Adrenal gland (tissue), 12 donors: Measurements from ENCODE around the gene ZNF366. TPM values are rescaled to one million over a fixed set of nuclear protein-coding genes. Genes with fewer than 3 reads are reported as not detected.
A peak's percentile ranks its signal among the peaks of the same experiment; 100 is the strongest.

Experiments used
- DNase-seq, 7 donors: peaks; one replicate each; pipeline ENCODE4 v3.0.0-alpha.2; 2019 to 2020
- H3K27ac ChIP-seq, 5 donors: fragments of 200-600 bp; sonication (generic) in 4 of 5; 1 replicate in 3 of 5; 2 replicates in 2 of 5; pipeline versions ENCODE4 v1.5.1 to v1.8.0; 2016 to 2020; ENCODE audit warnings: mild to moderate bottlenecking in 1 of 5
- H3K27me3 ChIP-seq: fragments of 200-600 bp; 2 replicates; pipeline ENCODE4 v1.8.0; 2021
- H3K36me3 ChIP-seq, 2 donors: fragments of 200-600 bp; replicated peaks in 1 of 2; 1 replicate in 1 of 2; 2 replicates in 1 of 2; pipeline versions ENCODE4 v1.5.1 to v1.8.0; 2018 to 2022
- H3K4me1 ChIP-seq, 2 donors: fragments of 200-600 bp; replicated peaks in 1 of 2; 1 replicate in 1 of 2; 2 replicates in 1 of 2; pipeline versions ENCODE4 v1.5.1 to v1.8.0; 2018 to 2021
- H3K4me3 ChIP-seq, 4 donors: fragments of 200-600 bp; sonication (generic) in 3 of 4; one replicate each; pipeline ENCODE4 v1.5.1; 2016 to 2018
- H3K9me3 ChIP-seq, 3 donors: fragments of 200-600 bp; sonication (generic) in 1 of 3; replicated peaks in 1 of 3; 1 replicate in 2 of 3; 2 replicates in 1 of 3; pipeline versions ENCODE4 v1.5.1 to v1.8.0; 2016 to 2021
- POLR2A ChIP-seq, 2 donors: fragments of 450-650 bp; IDR thresholded peaks; one replicate each; pipeline ENCODE4 v1.6.1; 2017; ENCODE audit warnings: antibody characterized with exemption in 2 of 2, mild to moderate bottlenecking in 2 of 2, moderate library complexity in 1 of 2
- WGBS, 4 donors: extraction: QIAGEN DNeasy Blood & Tissue Kit in 2 of 4; methylation state at CpG; one replicate each; pipeline versions ENCODE4 v1.1.5 to v1.1.7; 2013 to 2017; 5-methylcytosine and 5-hydroxymethylcytosine counted together
- intact Hi-C, 2 donors: fragments of 100-400 bp; cut with DNase I; formaldehyde crosslinking; loops; one replicate each; pipeline versions ENCODE4 v1.14.1 to v1.15.0; 2022 to 2023
- polyA plus RNA-seq, 3 donors: library from polyadenylated mRNA; stranded (reverse); fragments of 200-250 nt in 2 of 3; fragments of 350-450 nt in 1 of 3; fragmentation: Illumina TruSeq in 1 of 3; extraction: RNeasy Lipid Tissue Mini Kit (QIAGEN cat#74804) in 1 of 3; gene quantifications; one replicate each; pipeline ENCODE4 v1.2.3, GENCODE V29; 2013 to 2014
- total RNA-seq, 9 donors: library from RNA; depleted of rRNA in 4 of 9; stranded (reverse); fragments of >200 nt in 4 of 9; fragments of 120-200 nt in 1 of 9; fragmentation: NEBNext Ultra II Directional in 1 of 9; extraction: Animal tissue kit (Norgen Biotek cat#: 25700) in 1 of 9; gene quantifications; one replicate each; pipeline versions ENCODE4 v1.1.0 to v1.2.4, GENCODE V29; 2013 to 2023
- TF ChIP-seq, protein P1 (sequence below), 6 experiments: fragments of 450-650 bp in 4 of 6; fragments of 200-600 bp in 2 of 6; sonication (generic) in 1 of 6; IDR thresholded peaks; 1 replicate in 5 of 6; 2 replicates in 1 of 6; pipeline versions ENCODE4 v1.5.1 to v1.8.0; 2016 to 2021; ENCODE audit warnings: antibody characterized with exemption in 6 of 6, mild to moderate bottlenecking in 2 of 6, moderate library complexity in 1 of 6
- donor health status: healthy with polysubstance abuse.
- donor health status: Bipolar disorder and iron deficiency.
- donor health status: DM: yes; HTN: yes; CAD: no.
- donor health status: DM: no; HTN: no; CAD: no.
- donor health status: DM: no; HTN: no; CAD: no.
- donor health status: DM: yes; HTN: yes; CAD: no.

ZNF366 gene
- total and polyA plus RNA-seq, 12 donors = 0.24 to 5.3 (median 2.6) TPM

DNA sequence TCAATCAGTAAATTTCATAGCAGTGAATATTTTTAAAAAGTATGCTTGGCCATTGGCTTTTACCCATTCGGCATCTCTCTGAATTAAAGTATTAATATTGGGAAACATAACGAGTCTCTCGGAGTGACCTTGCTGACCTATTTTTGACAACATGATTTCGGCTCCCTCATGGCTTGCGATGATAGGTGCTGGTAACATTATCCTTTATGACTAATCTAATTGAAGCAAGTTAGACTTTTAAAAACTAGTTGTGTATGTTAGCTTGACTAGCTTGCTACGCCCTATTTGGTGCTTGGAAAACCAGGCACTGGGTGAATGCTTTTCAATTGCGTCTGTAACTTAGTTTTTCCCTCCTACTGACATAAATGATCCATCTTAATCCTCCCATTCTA is 1.1 kb downstream of the ZNF366 start:
- Histone ChIP-seq H3K9me3 (no peaks in the 10 kb centered on the region), H3K36me3 (no peaks in the 10 kb centered on the region), H3K27me3 (no peaks in the 10 kb centered on the region), H3K27ac (peak overlapping the region in 2 of 5 donors; percentile 7 to 56), H3K4me1 (peaks cover 0 to 10% of the 10 kb centered on the region in 2 donors), H3K4me3 (peak overlapping the region in 1 of 4 donors; percentile 13)
- no peak for DNase-seq
- 60 to 86% (median 78%) methylated on average over 7 of the region's 7 CpGs for WGBS, 4 donors
- TF ChIP-seq POLR2A (IDR thresholded peaks at IDR 0.05) = no peak
- TF ChIP-seq, protein P1, sequence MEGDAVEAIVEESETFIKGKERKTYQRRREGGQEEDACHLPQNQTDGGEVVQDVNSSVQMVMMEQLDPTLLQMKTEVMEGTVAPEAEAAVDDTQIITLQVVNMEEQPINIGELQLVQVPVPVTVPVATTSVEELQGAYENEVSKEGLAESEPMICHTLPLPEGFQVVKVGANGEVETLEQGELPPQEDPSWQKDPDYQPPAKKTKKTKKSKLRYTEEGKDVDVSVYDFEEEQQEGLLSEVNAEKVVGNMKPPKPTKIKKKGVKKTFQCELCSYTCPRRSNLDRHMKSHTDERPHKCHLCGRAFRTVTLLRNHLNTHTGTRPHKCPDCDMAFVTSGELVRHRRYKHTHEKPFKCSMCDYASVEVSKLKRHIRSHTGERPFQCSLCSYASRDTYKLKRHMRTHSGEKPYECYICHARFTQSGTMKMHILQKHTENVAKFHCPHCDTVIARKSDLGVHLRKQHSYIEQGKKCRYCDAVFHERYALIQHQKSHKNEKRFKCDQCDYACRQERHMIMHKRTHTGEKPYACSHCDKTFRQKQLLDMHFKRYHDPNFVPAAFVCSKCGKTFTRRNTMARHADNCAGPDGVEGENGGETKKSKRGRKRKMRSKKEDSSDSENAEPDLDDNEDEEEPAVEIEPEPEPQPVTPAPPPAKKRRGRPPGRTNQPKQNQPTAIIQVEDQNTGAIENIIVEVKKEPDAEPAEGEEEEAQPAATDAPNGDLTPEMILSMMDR (IDR thresholded peaks at IDR 0.05) = no peak
- intact Hi-C loops = no loop called here

DNA sequence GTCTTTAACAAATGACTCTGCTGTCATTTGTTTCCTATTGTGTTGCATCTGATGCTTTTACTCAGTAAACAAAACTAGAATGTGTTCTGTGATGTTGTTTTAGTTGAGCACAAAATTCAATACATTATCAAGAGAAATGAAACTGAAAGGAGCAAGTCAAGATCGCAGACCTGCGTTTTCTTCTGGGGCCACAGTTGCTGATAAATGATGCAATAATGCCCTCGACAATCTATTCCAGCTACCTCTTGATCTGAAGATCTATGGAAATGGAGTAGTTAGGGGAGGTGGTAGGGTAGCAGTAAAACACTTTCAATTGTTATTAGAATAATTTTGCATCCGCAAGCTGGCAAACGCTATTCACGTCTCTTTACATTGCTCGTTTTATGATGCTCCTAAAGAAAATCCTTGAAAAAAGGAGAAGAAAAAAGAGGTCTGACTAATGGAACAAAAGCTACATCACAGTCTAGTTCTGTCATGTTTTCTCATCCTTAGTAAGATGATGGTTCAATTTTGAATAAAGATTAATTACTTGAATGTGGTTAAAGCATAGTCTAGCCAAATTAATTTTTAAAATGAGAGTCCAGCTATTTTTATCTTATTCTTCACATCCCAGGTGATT is 1.6 kb downstream of the ZNF366 start:
- 63 to 74% (median 69%) methylated on average over 7 of the region's 7 CpGs for WGBS, 4 donors

GRCh38 chr5:72505016-72505415 is 2.2 kb downstream of the ZNF366 start:
- Histone ChIP-seq H3K9me3 (no peaks in the 10 kb centered on the region), H3K36me3 (no peaks in the 10 kb centered on the region), H3K4me1 (peaks cover 0 to 10% of the 10 kb centered on the region in 2 donors), H3K27ac (peak overlapping the region in 3 of 5 donors; percentile 7 to 56 (median 17)), H3K27me3 (no peaks in the 10 kb centered on the region), H3K4me3 (peak overlapping the region in 1 of 4 donors; percentile 10)
- DNase-seq = no peak
- intact Hi-C loops = no loop called here
- TF ChIP-seq, protein P1 (IDR thresholded peaks at IDR 0.05) = no peak
- TF ChIP-seq POLR2A (IDR thresholded peaks at IDR 0.05) = no peak
- 72 to 81% (median 77%) methylated on average over 5 of the region's 5 CpGs for WGBS, 4 donors

More for the DNA sequence above, 1.6 kb downstream of the ZNF366 start:
- H3K4me1 ChIP-seq = peaks cover 0 to 10% of the 10 kb centered on the region in 2 donors
- DNase-seq = no peak
- no peaks in the 10 kb centered on the region for H3K27me3 ChIP-seq
- H3K4me3 ChIP-seq = peak overlapping the region in 1 of 4 donors; percentile 13
- no peak for TF ChIP-seq POLR2A (IDR thresholded peaks at IDR 0.05)
- TF ChIP-seq, protein P1 (IDR thresholded peaks at IDR 0.05) = no peak
- intact Hi-C loops = no loop called here
- H3K27ac ChIP-seq = peak overlapping the region in 3 of 5 donors; percentile 7 to 56 (median 17)
- no peaks in the 10 kb centered on the region for H3K9me3 ChIP-seq
- H3K36me3 ChIP-seq = no peaks in the 10 kb centered on the region

- peaks cover 0 to 10% of the 10 kb centered on the region in 2 donors for H3K4me1 ChIP-seq
- no peaks in the 10 kb centered on the region for H3K9me3 ChIP-seq
- WGBS, 4 donors = 68 to 81% (median 68%) methylated on average over 14 of the region's 14 CpGs
- H3K4me3 ChIP-seq = peak overlapping the region in 1 of 4 donors; percentile 10
- peak overlapping the region in 2 of 5 donors; percentile 9 to 56 for H3K27ac ChIP-seq
- TF ChIP-seq, protein P1 (IDR thresholded peaks at IDR 0.05) = no peak
- no peak for TF ChIP-seq POLR2A (IDR thresholded peaks at IDR 0.05)
- intact Hi-C loops = no loop called here
- H3K36me3 ChIP-seq = no peaks in the 10 kb centered on the region
- no peaks in the 10 kb centered on the region for H3K27me3 ChIP-seq
- no peak for DNase-seq
Observed at GRCh38 chr5:72503888-72504491, 3.2 kb downstream of the ZNF366 start.
